ENCODE results near the gene IL4R. TPM values are rescaled to one million over a fixed set of nuclear protein-coding genes. Genes with fewer than 3 reads are reported as not detected.
A peak's percentile ranks its signal among the peaks of the same experiment; 100 is the strongest.

IL4R gene
- total and polyA plus RNA-seq, 4 donors, result 15.5 to 61.9 (median 29.9) TPM

GRCh38 chr16:27314986-27315332 is 1.2 kb downstream of the IL4R start:
- Histone ChIP-seq H3K4me3 (ENCODE audit: low read depth in 1 of 3, low read length in 3 of 3) (peak overlapping the region; percentile 71 to 88 (median 73)), H3K27ac (ENCODE audit: low read depth in 1 of 2, low read length in 2 of 2) (peak overlapping the region; percentile 97 to 99), H3K36me3 (ENCODE audit: control insufficient read depth in 4 of 4, insufficient read depth in 3 of 4, low read depth in 1 of 4, low read length in 3 of 4) (peaks cover 0 to 10% (median 0%) of the 10 kb centered on the region in 4 donors), H3K9me3 (ENCODE audit: control insufficient read depth in 4 of 4, low read length in 3 of 4) (no peaks in the 10 kb centered on the region), H3K4me1 (ENCODE audit: control insufficient read depth in 4 of 4, insufficient read depth in 4 of 4, low read length in 3 of 4) (peaks cover 18 to 61% (median 46%) of the 10 kb centered on the region in 4 donors), H3K9ac (ENCODE audit: low read depth in 1 of 2, low read length in 2 of 2) (peak overlapping the region; percentile 89 to 91), H3K27me3 (ENCODE audit: control insufficient read depth in 4 of 4, insufficient read depth in 4 of 4, low read length in 3 of 4) (no peaks in the 10 kb centered on the region)
- TF ChIP-seq CTCF (IDR thresholded peaks at IDR 0.05; ENCODE audit: low read depth, low read length, missing input control) (no peak), HNF4A (conservative IDR thresholded peaks at IDR 0.05) (no peak), FOXA1 (IDR thresholded peaks at IDR 0.05) (no peak), EGR1 (IDR thresholded peaks at IDR 0.05; ENCODE audit: low read depth in 2 of 2) (no peak), TAF1 (conservative IDR thresholded peaks at IDR 0.05) (no peak), REST (IDR thresholded peaks at IDR 0.05) (no peak), YY1 (IDR thresholded peaks at IDR 0.05) (no peak), FOXA2 (IDR thresholded peaks at IDR 0.05) (no peak), RAD21 (IDR thresholded peaks at IDR 0.05) (no peak), MAX (IDR thresholded peaks at IDR 0.05) (no peak), GABPA (IDR thresholded peaks at IDR 0.05 in 1 of 2, conservative IDR thresholded peaks at IDR 0.05 in 1 of 2) (no peak), SP1 (IDR thresholded peaks at IDR 0.05) (no peak), JUND (IDR thresholded peaks at IDR 0.05) (no peak)
- TF ChIP-seq, protein P1, sequence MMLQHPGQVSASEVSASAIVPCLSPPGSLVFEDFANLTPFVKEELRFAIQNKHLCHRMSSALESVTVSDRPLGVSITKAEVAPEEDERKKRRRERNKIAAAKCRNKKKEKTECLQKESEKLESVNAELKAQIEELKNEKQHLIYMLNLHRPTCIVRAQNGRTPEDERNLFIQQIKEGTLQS (IDR thresholded peaks at IDR 0.05), result no peak
- no peak for DNase-seq (ENCODE audit: low spot score)
- 54% methylated on average over 2 of the region's 2 CpGs for WGBS

DNA sequence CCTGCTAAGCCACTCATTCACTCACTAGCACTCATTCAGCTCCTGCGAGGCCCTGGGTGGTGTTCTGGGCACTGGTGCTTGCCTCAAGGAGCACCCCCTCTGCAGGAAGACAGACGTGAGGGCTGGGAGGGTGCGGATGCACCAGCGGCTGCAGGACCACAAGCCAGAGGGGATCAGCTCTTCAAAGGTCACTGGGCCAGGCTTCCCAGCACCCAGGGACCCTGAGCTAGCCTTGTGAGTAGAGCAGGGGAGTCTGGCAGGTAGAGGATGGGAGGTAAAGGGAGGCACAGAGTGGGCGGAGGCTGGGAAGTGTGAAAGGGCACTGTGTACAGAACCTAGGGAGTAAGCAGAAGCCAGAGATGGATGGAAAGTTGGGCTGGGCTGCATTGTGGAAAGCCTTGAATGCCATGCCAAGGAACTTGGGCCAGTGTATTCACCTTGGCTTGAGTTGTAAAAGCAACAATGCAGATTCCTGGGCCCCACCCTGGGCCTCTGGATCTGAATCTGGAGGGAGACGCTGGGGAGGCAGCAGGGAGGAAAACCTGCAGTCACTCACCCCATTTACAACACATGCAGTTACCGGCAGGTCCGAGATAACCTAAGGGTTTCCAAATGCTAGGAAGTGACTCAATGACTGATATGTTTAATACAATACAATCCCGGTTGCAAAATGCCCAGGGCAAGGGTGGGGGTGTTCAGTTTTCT is 1.7 kb downstream of the IL4R start:
- H3K4me1 ChIP-seq (ENCODE audit: control insufficient read depth in 4 of 4, insufficient read depth in 4 of 4, low read length in 3 of 4), result peaks cover 19 to 65% (median 50%) of the 10 kb centered on the region in 4 donors
- H3K9me3 ChIP-seq (ENCODE audit: control insufficient read depth in 4 of 4, low read length in 3 of 4), result no peaks in the 10 kb centered on the region
- H3K4me3 ChIP-seq (ENCODE audit: low read depth in 1 of 3, low read length in 3 of 3), result peak overlapping the region; percentile 71 to 88 (median 73)
- H3K9ac ChIP-seq (ENCODE audit: low read depth in 1 of 2, low read length in 2 of 2), result peak overlapping the region; percentile 89 to 91
- H3K27ac ChIP-seq (ENCODE audit: low read depth in 1 of 2, low read length in 2 of 2), result peak overlapping the region; percentile 97 to 99
- H3K36me3 ChIP-seq (ENCODE audit: control insufficient read depth in 4 of 4, insufficient read depth in 3 of 4, low read depth in 1 of 4, low read length in 3 of 4), result peaks cover 0 to 10% (median 0%) of the 10 kb centered on the region in 4 donors
- WGBS, result 20% methylated on average over 9 of the region's 9 CpGs
- no peak for DNase-seq (ENCODE audit: low spot score)
- no peaks in the 10 kb centered on the region for H3K27me3 ChIP-seq (ENCODE audit: control insufficient read depth in 4 of 4, insufficient read depth in 4 of 4, low read length in 3 of 4)
- TF ChIP-seq HNF4A (conservative IDR thresholded peaks at IDR 0.05), result peak; percentile 72 to 83
- no peak for TF ChIP-seq TAF1 (conservative IDR thresholded peaks at IDR 0.05)
- peak; percentile 74 for TF ChIP-seq REST (IDR thresholded peaks at IDR 0.05)
- TF ChIP-seq CTCF (IDR thresholded peaks at IDR 0.05; ENCODE audit: low read depth, low read length, missing input control), result no peak
- TF ChIP-seq HNF4G (IDR thresholded peaks at IDR 0.05), result no peak
- peak; percentile 80 for TF ChIP-seq SP1 (IDR thresholded peaks at IDR 0.05)
- TF ChIP-seq, protein P1 (IDR thresholded peaks at IDR 0.05), result peak; percentile 80
- peak; percentile 48 for TF ChIP-seq FOXA2 (IDR thresholded peaks at IDR 0.05)
- peak; percentile 42 to 83 for TF ChIP-seq EGR1 (IDR thresholded peaks at IDR 0.05; ENCODE audit: low read depth in 2 of 2)
- peak; percentile 48 for TF ChIP-seq YY1 (IDR thresholded peaks at IDR 0.05)
- peak; percentile 90 for TF ChIP-seq MAX (IDR thresholded peaks at IDR 0.05)
- peak; percentile 97 for TF ChIP-seq RXRA (IDR thresholded peaks at IDR 0.05)
- peak; percentile 31 to 40 for TF ChIP-seq GABPA (IDR thresholded peaks at IDR 0.05 in 1 of 2, conservative IDR thresholded peaks at IDR 0.05 in 1 of 2)
- peak; percentile 73 for TF ChIP-seq NR2F2 (IDR thresholded peaks at IDR 0.05)
